B cell (primary cell): Measurements from ENCODE around the gene THRB.

Source experiments
- CTCF ChIP-seq: fragments of 200-600 bp; IDR thresholded peaks from one replicate; pipeline ENCODE4 v1.8.0; 2022; ENCODE audit warnings: antibody characterized with exemption, mild to moderate bottlenecking
- EZH2 ChIP-seq: IDR thresholded peaks from 2 replicates; pipeline ENCODE4 v1.6.1; 2012; ENCODE audit warnings: borderline replicate concordance, low read depth, mild to moderate bottlenecking, moderate library complexity, low read length; ENCODE audit not compliant: insufficient read depth, poor library complexity, severe bottlenecking

- TF ChIP-seq EZH2: no peak
- no peak for TF ChIP-seq CTCF
Observed at GRCh38 chr3:24512564-24513197, 18.0 kb upstream of the THRB start.
